GM12874 (cell line): ENCODE measurements around the gene ITPR2.

Source experiments
- TF ChIP-seq, protein P1 (sequence below): IDR thresholded peaks from 2 replicates; pipeline ENCODE4 v1.5.1; 2011; ENCODE audit warnings: low read depth, mild to moderate bottlenecking, control low read depth, low read length, moderate library complexity; ENCODE audit not compliant: insufficient read depth

Gene ITPR2

DNA sequence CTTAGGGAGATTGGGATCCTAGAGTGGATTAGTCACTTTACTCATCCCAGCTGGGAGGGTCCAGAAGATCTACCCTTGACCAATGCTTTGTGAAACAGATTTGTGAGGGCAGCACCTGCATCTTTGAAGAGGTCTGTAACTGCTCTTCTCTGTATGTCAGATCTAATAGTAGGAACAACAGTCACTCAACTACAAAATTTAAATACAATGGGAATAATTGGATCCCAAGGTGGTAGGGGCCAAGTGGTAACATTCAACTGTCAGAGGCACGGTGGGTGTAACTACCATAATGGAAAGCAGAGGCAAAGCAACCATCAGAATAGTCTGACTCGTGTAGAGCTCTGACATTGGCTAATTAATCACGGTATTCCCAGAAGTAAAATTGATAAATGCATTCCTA is 55.8 kb downstream of the ITPR2 start:
- TF ChIP-seq, protein P1, sequence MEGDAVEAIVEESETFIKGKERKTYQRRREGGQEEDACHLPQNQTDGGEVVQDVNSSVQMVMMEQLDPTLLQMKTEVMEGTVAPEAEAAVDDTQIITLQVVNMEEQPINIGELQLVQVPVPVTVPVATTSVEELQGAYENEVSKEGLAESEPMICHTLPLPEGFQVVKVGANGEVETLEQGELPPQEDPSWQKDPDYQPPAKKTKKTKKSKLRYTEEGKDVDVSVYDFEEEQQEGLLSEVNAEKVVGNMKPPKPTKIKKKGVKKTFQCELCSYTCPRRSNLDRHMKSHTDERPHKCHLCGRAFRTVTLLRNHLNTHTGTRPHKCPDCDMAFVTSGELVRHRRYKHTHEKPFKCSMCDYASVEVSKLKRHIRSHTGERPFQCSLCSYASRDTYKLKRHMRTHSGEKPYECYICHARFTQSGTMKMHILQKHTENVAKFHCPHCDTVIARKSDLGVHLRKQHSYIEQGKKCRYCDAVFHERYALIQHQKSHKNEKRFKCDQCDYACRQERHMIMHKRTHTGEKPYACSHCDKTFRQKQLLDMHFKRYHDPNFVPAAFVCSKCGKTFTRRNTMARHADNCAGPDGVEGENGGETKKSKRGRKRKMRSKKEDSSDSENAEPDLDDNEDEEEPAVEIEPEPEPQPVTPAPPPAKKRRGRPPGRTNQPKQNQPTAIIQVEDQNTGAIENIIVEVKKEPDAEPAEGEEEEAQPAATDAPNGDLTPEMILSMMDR: no peak

DNA sequence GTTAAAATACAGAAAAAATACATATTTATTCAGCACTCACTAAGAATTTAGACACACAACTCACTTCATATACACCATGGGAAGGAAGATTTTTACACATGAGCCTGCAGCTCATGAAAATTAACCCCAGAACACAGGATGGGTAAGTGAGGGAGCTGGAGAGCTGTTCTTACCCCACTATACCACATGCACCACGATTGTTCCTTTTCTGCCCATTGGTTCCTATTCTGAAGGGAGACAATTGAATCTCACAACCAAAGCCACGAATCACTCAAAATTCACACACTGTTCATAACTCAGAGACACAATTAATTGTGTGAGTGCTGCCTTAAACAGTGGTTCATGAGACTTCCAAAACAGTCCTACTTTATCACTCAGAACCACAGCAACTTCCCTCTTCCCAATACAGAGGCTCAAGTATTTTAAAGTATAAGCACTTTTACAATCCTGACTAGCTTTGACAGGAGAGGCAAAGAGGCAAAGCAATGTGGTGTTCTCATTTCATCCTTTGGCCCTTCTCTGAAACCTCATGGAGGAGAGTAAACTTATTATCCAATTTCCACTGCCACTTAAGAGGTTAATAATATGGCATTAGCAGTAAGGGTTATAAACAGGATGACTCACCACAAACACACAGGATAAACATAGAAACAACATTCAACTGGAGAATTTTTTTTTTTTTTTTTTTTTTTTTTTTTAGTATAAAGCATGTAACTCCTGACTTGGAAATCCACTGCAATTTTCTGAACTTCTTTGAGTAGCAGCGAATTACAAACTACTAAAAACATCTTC is 59.5 kb downstream of the ITPR2 start:
- TF ChIP-seq, protein P1: no peak

DNA sequence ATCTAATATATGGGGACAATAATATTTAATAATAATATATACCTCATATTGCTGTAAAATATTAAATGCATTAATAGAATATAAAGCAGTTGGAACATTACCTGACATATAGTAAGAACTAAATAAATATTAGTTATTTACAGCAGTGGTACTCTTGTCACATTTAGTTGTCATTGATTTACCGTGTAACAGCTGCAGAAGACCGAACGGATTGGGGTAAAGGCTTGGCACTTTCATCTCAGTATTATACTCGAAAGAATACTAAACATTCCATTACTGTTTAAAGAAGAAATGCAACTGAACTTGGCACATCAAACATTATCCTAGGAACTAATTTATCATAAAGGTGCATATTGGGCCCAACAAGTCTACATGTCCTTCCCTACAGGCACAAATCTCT is 61.1 kb downstream of the ITPR2 start:
- TF ChIP-seq, protein P1: no peak

DNA sequence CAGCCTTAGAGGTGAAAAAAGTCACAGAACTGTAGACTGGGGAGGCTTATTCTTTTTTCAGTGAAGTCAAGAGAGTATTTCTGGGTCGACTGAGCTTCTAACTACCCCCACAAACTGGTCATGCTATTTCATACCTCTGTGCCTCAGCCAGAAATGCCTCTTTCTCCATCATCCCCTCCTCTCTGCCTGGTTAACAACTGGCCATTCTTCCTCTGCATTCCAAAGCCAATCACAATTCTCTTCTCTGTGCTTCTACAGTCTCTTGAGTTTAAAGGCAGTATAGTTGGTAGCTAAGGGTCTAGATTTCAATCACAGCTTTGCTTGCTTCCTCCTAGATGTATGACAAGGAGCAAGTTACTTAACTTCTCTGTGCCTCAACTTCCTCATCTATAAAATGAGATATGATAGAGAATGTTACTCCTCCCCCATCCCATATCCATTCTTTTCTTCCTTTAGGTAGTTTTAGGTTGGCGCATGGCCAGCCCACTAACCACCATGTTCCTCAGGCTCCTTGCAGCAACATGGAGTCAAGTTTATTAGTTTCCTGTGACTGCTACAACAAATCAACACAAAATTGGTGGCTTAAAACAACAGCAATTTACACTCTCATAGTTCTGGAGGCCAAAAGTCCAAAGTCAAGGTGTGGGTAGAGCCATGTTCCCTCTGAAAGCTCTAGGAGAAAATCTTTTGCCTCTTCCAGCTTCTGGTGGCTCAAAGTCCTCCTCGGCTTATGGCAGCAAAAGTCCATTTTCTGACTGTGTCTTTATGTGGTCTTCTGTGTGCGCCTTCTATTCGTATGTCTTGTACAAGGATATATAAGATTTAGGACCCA is 62.5 kb downstream of the ITPR2 start:
- TF ChIP-seq, protein P1: no peak

DNA sequence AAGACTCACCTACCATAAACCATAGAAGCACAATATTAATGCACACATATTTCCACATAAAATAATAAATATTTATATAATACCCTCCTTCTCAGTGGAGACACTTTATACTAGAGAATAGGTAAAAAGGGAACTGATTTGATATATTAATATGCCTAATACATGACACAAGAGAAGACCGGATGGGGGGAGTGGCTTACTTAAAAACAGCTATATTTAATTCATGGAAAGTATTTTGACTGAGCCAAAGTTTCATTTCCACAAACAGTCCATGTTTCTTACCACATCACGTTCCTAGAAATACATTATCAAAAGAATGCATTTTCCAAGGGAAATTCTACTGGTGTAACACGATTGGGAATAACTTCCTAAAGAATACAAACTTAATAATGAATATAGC is 63.4 kb downstream of the ITPR2 start:
- TF ChIP-seq, protein P1: no peak

DNA sequence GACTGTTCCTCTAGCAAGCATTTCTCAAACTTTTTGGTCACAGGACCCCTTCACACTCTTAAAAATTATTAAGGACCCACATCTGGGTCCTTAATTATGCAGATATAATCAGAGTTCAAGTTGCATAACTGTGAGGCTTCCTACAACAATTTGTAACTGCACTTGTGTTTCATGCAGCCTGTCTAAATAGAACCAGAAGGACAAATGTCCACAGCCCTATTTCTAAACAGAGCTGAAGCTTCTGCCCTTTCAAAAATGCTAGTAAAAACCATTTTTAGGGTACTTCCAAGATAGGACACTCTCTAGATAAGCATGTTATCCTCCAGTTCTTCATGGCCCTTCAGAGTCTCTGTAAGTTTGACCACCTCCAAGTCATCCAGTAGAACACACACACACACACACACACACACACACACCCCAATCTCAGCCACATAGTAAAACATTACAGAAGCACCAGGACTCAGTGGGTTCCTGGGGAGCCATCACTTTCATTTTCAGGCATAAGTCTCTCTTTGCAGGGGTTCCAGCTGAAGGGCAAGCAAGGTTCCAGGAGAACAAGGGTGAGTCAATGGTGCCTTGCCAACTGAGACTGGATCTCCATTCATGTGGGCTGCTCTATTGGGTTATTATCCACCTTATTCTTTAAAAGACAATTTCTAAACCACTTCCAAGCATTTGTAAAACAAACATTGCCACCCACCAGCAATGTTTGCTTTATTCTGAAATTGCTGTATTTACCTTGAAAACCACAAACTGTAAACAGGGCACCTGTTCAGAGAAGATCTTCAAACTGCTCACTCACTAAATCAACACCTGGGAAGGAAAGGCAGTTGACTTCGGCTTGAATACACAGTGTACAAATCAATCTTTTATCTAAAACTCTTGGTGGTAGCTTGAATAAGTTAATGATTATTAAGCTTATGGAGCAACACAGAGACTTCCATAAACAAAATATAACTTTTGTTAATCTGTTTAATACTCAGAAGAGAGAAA is 64.1 kb downstream of the ITPR2 start:
- TF ChIP-seq, protein P1: no peak

DNA sequence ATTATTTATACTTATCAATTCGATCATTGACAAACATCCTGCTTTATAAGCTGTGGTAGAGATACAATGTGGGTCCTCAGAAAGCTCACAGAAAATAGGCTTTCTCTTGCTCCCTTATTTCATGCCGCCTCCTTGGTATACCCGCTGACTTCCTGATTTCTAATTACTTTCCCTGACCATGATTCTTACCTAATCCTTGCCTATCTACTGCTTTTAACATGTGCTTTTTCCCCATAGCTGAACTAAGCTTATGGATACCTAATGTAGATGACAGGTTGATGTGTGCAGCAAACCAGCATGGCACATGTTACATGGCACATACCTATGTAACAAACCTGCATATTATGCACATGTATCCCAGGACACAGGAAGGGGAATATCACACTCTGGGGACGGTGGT is 65.1 kb downstream of the ITPR2 start:
- TF ChIP-seq, protein P1: no peak
